ENCODE results near the gene SP8.

SP8 gene

DNA sequence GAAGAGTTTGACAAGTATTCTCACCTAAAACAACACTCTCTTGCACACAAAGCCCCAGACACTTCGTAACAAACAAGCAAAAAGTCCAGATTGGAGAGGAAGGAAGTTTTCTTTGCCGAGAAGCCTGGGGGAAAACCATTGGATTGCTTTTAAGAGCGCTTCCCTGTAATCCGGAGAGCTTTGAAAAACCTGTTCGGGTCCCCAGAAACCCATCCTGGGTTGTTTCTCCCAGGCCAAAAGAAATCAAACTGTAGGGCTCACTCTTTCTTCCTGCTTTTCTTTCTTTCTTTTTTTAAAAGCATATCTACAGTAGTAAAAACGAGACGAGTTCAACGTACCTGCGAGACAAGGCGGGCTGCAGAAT, 655 bp downstream of the SP8 start:
- DNase-seq (ENCODE audit: low read depth) = no peak
- TF ChIP-seq CTCF (IDR thresholded peaks at IDR 0.05; ENCODE audit: low read depth, low read length) (no peak), MYC (IDR thresholded peaks at IDR 0.05; ENCODE audit: low read depth, low read length) (no peak), POLR2A (IDR thresholded peaks at IDR 0.05; ENCODE audit: extremely low read depth, insufficient read length) (no peak)
- peak overlapping the region; percentile 58 for H3K4me3 ChIP-seq (ENCODE audit: low read depth, low read length)

- DNase-seq (ENCODE audit: low read depth) = no peak
- TF ChIP-seq MAX (IDR thresholded peaks at IDR 0.05; ENCODE audit: low read depth, low read length) = no peak
- no peak for TF ChIP-seq MYC (IDR thresholded peaks at IDR 0.05; ENCODE audit: low read depth, low read length)
- TF ChIP-seq CTCF (IDR thresholded peaks at IDR 0.05; ENCODE audit: low read depth, low read length) = no peak
- no peak for TF ChIP-seq POLR2A (IDR thresholded peaks at IDR 0.05; ENCODE audit: extremely low read depth, insufficient read length)
- H3K4me3 ChIP-seq (ENCODE audit: low read depth, low read length) = peak overlapping the region; percentile 58
Observed at GRCh38 chr7:20785157-20786048, 1.3 kb downstream of the SP8 start.

DNA sequence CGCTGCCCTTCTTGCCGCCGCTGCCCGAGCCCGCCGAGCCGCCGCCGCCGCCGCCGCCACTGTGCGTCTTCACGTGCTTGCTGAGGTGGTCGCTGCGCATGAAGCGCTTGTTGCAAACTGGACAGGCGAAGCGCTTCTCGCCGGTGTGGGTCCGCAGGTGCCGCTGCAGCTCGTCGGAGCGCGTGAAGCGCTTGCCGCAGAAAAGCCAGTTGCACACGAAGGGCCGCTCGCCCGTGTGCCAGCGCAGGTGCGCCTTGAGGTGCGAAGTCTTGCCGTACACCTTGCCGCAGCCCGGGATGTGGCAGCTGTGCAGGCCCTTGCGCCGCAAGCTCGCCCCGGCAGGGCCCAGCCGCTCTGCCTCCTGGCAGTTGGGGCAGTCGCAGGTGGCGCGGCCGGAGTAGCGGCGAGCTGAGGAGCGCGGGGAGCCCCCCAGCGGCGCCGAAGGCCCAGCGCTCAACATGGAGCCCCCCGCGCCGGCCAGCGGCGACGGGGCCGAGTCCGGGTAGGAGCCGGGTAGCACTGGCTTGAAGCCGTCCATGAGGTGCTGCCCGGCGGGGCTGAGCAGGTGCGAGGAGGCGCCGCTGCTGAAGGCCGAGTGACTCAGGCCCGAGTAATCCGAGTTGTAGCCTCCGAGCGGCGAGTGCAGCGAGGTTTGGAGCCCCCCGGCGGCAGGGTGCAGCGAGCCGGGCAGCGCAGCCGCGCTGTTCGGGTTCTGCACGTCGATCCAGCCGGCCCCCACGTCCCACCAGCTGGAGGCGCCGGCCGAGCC, 2.1 kb downstream of the SP8 start:
- no peak for DNase-seq (ENCODE audit: low read depth)
- H3K4me3 ChIP-seq (ENCODE audit: low read depth, low read length) = no peak overlapping the region
- TF ChIP-seq POLR2A (IDR thresholded peaks at IDR 0.05; ENCODE audit: extremely low read depth, insufficient read length) = no peak

DNA sequence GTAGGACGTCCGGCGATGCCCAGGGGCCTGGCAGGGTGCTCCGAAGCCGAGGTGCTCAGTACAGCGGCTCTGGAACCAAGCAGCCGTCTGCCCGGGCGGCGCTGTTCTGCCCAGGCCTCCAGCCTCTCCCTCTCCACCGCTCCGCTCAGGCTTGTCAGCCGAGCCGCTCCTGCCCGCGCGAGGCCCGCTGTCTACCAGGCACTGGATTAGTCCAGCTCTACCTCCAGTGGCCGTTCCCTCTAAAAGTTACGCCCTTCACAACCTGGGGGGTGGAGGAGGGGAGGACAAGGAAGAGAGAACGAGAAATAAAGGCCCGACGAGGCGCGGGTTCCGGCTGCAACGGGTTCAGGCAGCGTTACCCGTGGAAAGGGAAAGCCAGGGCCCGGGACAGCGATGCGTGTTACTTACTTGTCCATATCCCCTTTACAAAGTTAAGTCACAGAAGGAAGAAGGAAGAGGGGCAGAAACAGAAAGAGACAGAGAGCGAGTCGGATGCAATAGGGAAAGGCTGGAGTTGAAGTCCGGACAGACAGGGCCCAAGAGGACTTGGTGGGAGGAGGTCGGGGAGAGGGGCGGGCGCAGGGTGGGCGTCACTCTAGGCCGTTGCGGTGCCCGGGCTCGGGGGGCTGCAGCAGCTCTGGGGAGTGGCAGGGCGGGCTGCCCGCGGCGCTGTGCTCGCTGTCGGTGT, 2.8 kb downstream of the SP8 start:
- TF ChIP-seq MYC (IDR thresholded peaks at IDR 0.05; ENCODE audit: low read depth, low read length) (no peak), POLR2A (IDR thresholded peaks at IDR 0.05; ENCODE audit: extremely low read depth, insufficient read length) (no peak)
- H3K4me3 ChIP-seq (ENCODE audit: low read depth, low read length) = no peak overlapping the region
- DNase-seq (ENCODE audit: low read depth) = no peak

GRCh38 chr7:20783125-20783699, 3.5 kb downstream of the SP8 start:
- H3K4me3 ChIP-seq (ENCODE audit: low read depth, low read length) = no peak overlapping the region
- DNase-seq (ENCODE audit: low read depth) = no peak
- TF ChIP-seq MYC (IDR thresholded peaks at IDR 0.05; ENCODE audit: low read depth, low read length) = no peak
- TF ChIP-seq POLR2A (IDR thresholded peaks at IDR 0.05; ENCODE audit: extremely low read depth, insufficient read length) = no peak
- no peak for TF ChIP-seq MAX (IDR thresholded peaks at IDR 0.05; ENCODE audit: low read depth, low read length)
- no peak for TF ChIP-seq CTCF (IDR thresholded peaks at IDR 0.05; ENCODE audit: low read depth, low read length)

DNA sequence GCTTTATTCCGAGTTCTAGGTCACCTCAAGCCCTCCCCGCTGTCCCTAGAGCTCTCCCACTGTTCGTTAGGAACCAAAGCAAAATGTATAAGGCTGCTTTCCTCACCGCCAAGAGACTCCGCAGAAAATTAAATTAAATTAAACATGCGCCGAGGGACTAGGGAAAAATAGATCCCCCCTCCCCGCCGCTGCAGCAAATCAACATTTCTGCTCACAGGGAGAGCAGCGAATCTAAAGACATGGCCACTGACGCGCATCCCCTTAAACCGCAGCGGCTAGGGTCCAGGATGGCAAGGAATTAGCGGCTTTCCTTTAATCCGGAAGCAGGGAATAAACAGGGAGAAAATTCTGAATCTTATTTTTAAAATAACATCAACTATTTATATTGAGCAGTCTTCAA, 7.6 kb downstream of the SP8 start:
- no peak overlapping the region for H3K4me3 ChIP-seq (ENCODE audit: low read depth, low read length)
- DNase-seq (ENCODE audit: low read depth) = no peak
- TF ChIP-seq CTCF (IDR thresholded peaks at IDR 0.05; ENCODE audit: low read depth, low read length) = no peak
- no peak for TF ChIP-seq MAX (IDR thresholded peaks at IDR 0.05; ENCODE audit: low read depth, low read length)
- no peak for TF ChIP-seq POLR2A (IDR thresholded peaks at IDR 0.05; ENCODE audit: extremely low read depth, insufficient read length)
- no peak for TF ChIP-seq MYC (IDR thresholded peaks at IDR 0.05; ENCODE audit: low read depth, low read length)

Data from NB4 (cell line).